Suprapubic skin (tissue), 4 donors: ENCODE measurements around the gene FKBP5. TPM values are rescaled to one million over a fixed set of nuclear protein-coding genes. Genes with fewer than 3 reads are reported as not detected.
"Not testable (repeated sequence)": the region's sequence is repeated elsewhere in the genome, so short reads cannot be mapped to it uniquely, and the experiment has no call there.

Source experiments
- DNase-seq, 2 donors: peaks; one replicate each; pipeline ENCODE4 v3.0.0-alpha.2; 2019; ENCODE audit warnings: low spot score in 2 of 2
- H3K27ac ChIP-seq: fragments of 200-600 bp; sonication (generic); one replicate; pipeline ENCODE4 v1.5.1; 2019
- H3K27me3 ChIP-seq: fragments of 200-600 bp; sonication (generic); one replicate; pipeline ENCODE4 v1.5.1; 2019
- H3K36me3 ChIP-seq: fragments of 200-600 bp; sonication (generic); one replicate; pipeline ENCODE4 v1.5.1; 2019
- H3K4me1 ChIP-seq: fragments of 200-600 bp; sonication (generic); one replicate; pipeline ENCODE4 v1.5.1; 2019
- H3K4me3 ChIP-seq: fragments of 200-600 bp; sonication (generic); one replicate; pipeline ENCODE4 v1.5.1; 2019; ENCODE audit warnings: mild to moderate bottlenecking
- H3K9me3 ChIP-seq: fragments of 200-600 bp; sonication (generic); one replicate; pipeline ENCODE4 v1.5.1; 2019
- CTCF ChIP-seq, 2 donors: fragments of 200-600 bp in 1 of 2; fragments of 450-650 bp in 1 of 2; sonication (generic) in 1 of 2; IDR thresholded peaks; one replicate each; pipeline ENCODE4 v1.5.1; 2016 to 2019; ENCODE audit warnings: antibody characterized with exemption in 2 of 2, mild to moderate bottlenecking in 1 of 2, moderate library complexity in 1 of 2
- EP300 ChIP-seq: sonication (generic); formaldehyde crosslinking; IDR thresholded peaks from one replicate; pipeline ENCODE4 v1.6.1; 2017; ENCODE audit warnings: antibody characterized with exemption
- POLR2A ChIP-seq, 2 donors: fragments of 450-650 bp; IDR thresholded peaks; one replicate each; pipeline ENCODE4 v1.6.1; 2017; ENCODE audit warnings: antibody characterized with exemption in 2 of 2, mild to moderate bottlenecking in 2 of 2, moderate library complexity in 2 of 2
- POLR2AphosphoS5 ChIP-seq, 3 donors: sonication (generic); formaldehyde crosslinking; IDR thresholded peaks; one replicate each; pipeline ENCODE4 v1.6.1; 2017; ENCODE audit warnings: antibody characterized with exemption in 3 of 3
- WGBS: methylation state at CpG from one replicate; pipeline ENCODE4 v1.1.5; 2018; 5-methylcytosine and 5-hydroxymethylcytosine counted together
- total RNA-seq, 4 donors: library from RNA; depleted of rRNA; stranded (reverse); fragments of >200 nt; gene quantifications; one replicate each; pipeline ENCODE4 v1.1.0, GENCODE V29; 2016

Gene FKBP5
- total RNA-seq, 4 donors from 2014 or later: 198 to 321 (median 244) TPM

GRCh38 chr6:35580836-35581235, 107.9 kb downstream of the FKBP5 start:
- TF ChIP-seq POLR2A (IDR thresholded peaks at IDR 0.05) (no peak), EP300 (no peak), CTCF (IDR thresholded peaks at IDR 0.05) (no peak)
- Histone ChIP-seq H3K27me3 (no peaks in the 10 kb centered on the region), H3K36me3 (peaks cover 77% of the 10 kb centered on the region), H3K4me3 (no peak overlapping the region), H3K27ac (no peak overlapping the region), H3K4me1 (peaks cover 21% of the 10 kb centered on the region), H3K9me3 (no peaks in the 10 kb centered on the region)
- DNase-seq: no peak

GRCh38 chr6:35576682-35577081, 112.0 kb downstream of the FKBP5 start:
- Histone ChIP-seq H3K27ac (no peak overlapping the region), H3K4me3 (no peak overlapping the region), H3K9me3 (no peaks in the 10 kb centered on the region), H3K36me3 (peaks cover 94% of the 10 kb centered on the region), H3K4me1 (no peaks in the 10 kb centered on the region), H3K27me3 (no peaks in the 10 kb centered on the region)
- TF ChIP-seq EP300: no peak
- no peak for TF ChIP-seq POLR2A (IDR thresholded peaks at IDR 0.05)
- no peak for TF ChIP-seq CTCF (IDR thresholded peaks at IDR 0.05)
- no peak for TF ChIP-seq POLR2AphosphoS5 (IDR thresholded peaks at IDR 0.05)
- 87% methylated on average over 9 of the region's 9 CpGs for WGBS
- DNase-seq: no peak

DNA sequence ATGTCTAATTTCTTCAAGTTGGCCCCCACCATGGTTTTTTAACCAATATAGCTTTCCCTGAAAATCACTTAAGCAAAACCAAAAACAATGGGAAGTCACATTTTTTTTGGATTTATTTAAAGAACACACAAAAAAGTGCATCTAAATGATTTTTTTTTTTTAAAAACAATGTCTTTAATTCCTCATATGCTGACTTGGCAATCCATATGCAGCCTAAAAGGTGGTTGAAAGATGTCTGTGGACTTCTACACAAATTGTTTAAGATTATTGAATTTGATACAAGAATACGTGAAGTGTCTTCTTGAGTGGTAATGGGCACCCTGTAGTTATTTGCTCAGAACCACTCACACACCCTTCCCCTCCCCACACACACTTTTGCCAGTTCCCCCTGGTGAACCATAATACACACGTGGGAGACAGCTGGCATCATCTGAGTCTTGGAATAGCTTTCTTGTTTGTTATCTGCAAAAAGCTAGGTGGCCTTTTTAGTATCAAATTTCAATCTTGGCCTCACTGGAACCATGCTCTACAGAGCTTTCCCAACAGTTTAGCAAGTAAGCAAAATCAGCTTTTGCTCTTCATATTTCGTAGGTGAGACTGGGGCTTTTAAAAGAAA, 115.1 kb downstream of the FKBP5 start:
- TF ChIP-seq EP300 (no peak), POLR2AphosphoS5 (IDR thresholded peaks at IDR 0.05) (no peak), POLR2A (IDR thresholded peaks at IDR 0.05) (no peak)
- H3K36me3 ChIP-seq: peaks cover 64% of the 10 kb centered on the region
- WGBS: 76% methylated on average over 3 of the region's 3 CpGs

GRCh38 chr6:35570885-35571330, 117.8 kb downstream of the FKBP5 start:
- not testable (repeated sequence) for H3K27ac ChIP-seq
- peaks cover 37% of the 10 kb centered on the region for H3K36me3 ChIP-seq

More for the DNA sequence above, 115.1 kb downstream of the FKBP5 start:
- Histone ChIP-seq H3K9me3 (no peaks in the 10 kb centered on the region), H3K4me1 (no peaks in the 10 kb centered on the region), H3K4me3 (no peak overlapping the region), H3K27me3 (no peaks in the 10 kb centered on the region), H3K27ac (no peak overlapping the region)
- no peak for DNase-seq

GRCh38 chr6:35569011-35569461, 119.7 kb downstream of the FKBP5 start:
- DNase-seq: peak; percentile 79 to 86
- no peaks in the 10 kb centered on the region for H3K27me3 ChIP-seq
- 63% methylated on average over 5 of the region's 5 CpGs for WGBS

More at GRCh38 chr6:35570885-35571330, 117.8 kb downstream of the FKBP5 start:
- not testable (repeated sequence) for H3K27me3 ChIP-seq, H3K9me3 ChIP-seq, DNase-seq, H3K4me1 ChIP-seq, H3K4me3 ChIP-seq
- WGBS: 93% methylated on average over 2 of the region's 2 CpGs

GRCh38 chr6:35566794-35567193, 121.9 kb downstream of the FKBP5 start:
- 76% methylated on average over 8 of the region's 8 CpGs for WGBS

More at GRCh38 chr6:35569011-35569461, 119.7 kb downstream of the FKBP5 start:
- TF ChIP-seq EP300 (no peak), POLR2AphosphoS5 (IDR thresholded peaks at IDR 0.05) (peak in 2 of 3 donors; percentile 38 to 80), CTCF (IDR thresholded peaks at IDR 0.05) (peak in 1 of 2 donors; percentile 36), POLR2A (IDR thresholded peaks at IDR 0.05) (no peak)
- H3K36me3 ChIP-seq: peaks cover 18% of the 10 kb centered on the region
- no peak overlapping the region for H3K27ac ChIP-seq
- H3K9me3 ChIP-seq: no peaks in the 10 kb centered on the region
- no peak overlapping the region for H3K4me3 ChIP-seq
- H3K4me1 ChIP-seq: no peaks in the 10 kb centered on the region

More at GRCh38 chr6:35566794-35567193, 121.9 kb downstream of the FKBP5 start:
- DNase-seq: no peak
- TF ChIP-seq POLR2AphosphoS5 (IDR thresholded peaks at IDR 0.05) (no peak), EP300 (no peak), POLR2A (IDR thresholded peaks at IDR 0.05) (no peak), CTCF (IDR thresholded peaks at IDR 0.05) (no peak)
- H3K4me1 ChIP-seq: no peaks in the 10 kb centered on the region
- no peak overlapping the region for H3K4me3 ChIP-seq
- H3K27ac ChIP-seq: no peak overlapping the region
- H3K9me3 ChIP-seq: no peaks in the 10 kb centered on the region
- no peaks in the 10 kb centered on the region for H3K36me3 ChIP-seq
- no peaks in the 10 kb centered on the region for H3K27me3 ChIP-seq
